Upper lobe of left lung (tissue), 6 donors: Measurements from ENCODE around the gene PIM2. TPM values are rescaled to one million over a fixed set of nuclear protein-coding genes. Genes with fewer than 3 reads are reported as not detected.

ENCODE experiments used
- ATAC-seq, 2 donors: fragments of 200-7000 bp; cut with Tn5 transposase; one replicate each; pipeline ENCODE4 v1.9.1; 2022; ENCODE audit warnings: mild to moderate bottlenecking in 2 of 2, moderate library complexity in 2 of 2; ENCODE audit not compliant: low FRiP score in 2 of 2
- DNase-seq, 2 donors: peaks; one replicate each; pipeline ENCODE4 v3.0.0-alpha.2; 2019 to 2020
- H3K27ac ChIP-seq, 4 donors: fragments of 200-600 bp; sonication (generic); one replicate each; pipeline ENCODE4 v1.5.1; 2016 to 2019
- H3K27me3 ChIP-seq, 4 donors: fragments of 200-600 bp; sonication (generic); one replicate each; pipeline ENCODE4 v1.5.1; 2017 to 2019
- H3K36me3 ChIP-seq, 4 donors: fragments of 200-600 bp; sonication (generic); one replicate each; pipeline ENCODE4 v1.5.1; 2016 to 2019
- H3K4me1 ChIP-seq, 4 donors: fragments of 200-600 bp; sonication (generic); one replicate each; pipeline ENCODE4 v1.5.1; 2018 to 2019
- H3K4me3 ChIP-seq, 4 donors: fragments of 200-600 bp; sonication (generic); one replicate each; pipeline ENCODE4 v1.5.1; 2017 to 2019; ENCODE audit warnings: mild to moderate bottlenecking in 2 of 4, moderate library complexity in 1 of 4
- H3K9me3 ChIP-seq, 4 donors: fragments of 200-600 bp; sonication (generic); one replicate each; pipeline ENCODE4 v1.5.1; 2018 to 2019
- CTCF ChIP-seq, 6 experiments: fragments of 450-650 bp in 4 of 6; fragments of 200-600 bp in 2 of 6; sonication (generic) in 2 of 6; IDR thresholded peaks; one replicate each; pipeline ENCODE4 v1.5.1; 2016 to 2019; ENCODE audit warnings: antibody characterized with exemption in 6 of 6
- EP300 ChIP-seq, 4 donors: sonication (generic); formaldehyde crosslinking; IDR thresholded peaks; one replicate each; pipeline ENCODE4 v1.5.1; 2017; ENCODE audit warnings: antibody characterized with exemption in 4 of 4, control low read depth in 2 of 4
- POLR2A ChIP-seq, 4 donors: fragments of 450-650 bp; IDR thresholded peaks; one replicate each; pipeline ENCODE4 v1.5.1; 2016 to 2017; ENCODE audit warnings: antibody characterized with exemption in 4 of 4, mild to moderate bottlenecking in 2 of 4
- POLR2AphosphoS5 ChIP-seq, 2 donors: sonication (generic); formaldehyde crosslinking; IDR thresholded peaks; one replicate each; pipeline ENCODE4 v1.5.1; 2017; ENCODE audit warnings: antibody characterized with exemption in 2 of 2
- WGBS, 2 donors: methylation state at CpG; one replicate each; pipeline ENCODE4 v1.1.5; 2017 to 2018; 5-methylcytosine and 5-hydroxymethylcytosine counted together
- total RNA-seq, 6 donors: library from RNA; depleted of rRNA in 4 of 6; stranded (reverse); fragments of >200 nt in 4 of 6; gene quantifications; one replicate each; pipeline versions ENCODE4 v1.1.0 to v1.2.1, GENCODE V29; 2016 to 2021
- donor health status: DM: no; HTN: no; CAD: no; lungs with moderate emphysema.
- donor health status: DM: no; HTN: yes; CAD: no; lungs with severe emphysema.

The PIM2 gene
- total RNA-seq, 6 donors from 2014 or later = 16.3 to 36.1 (median 26.2) TPM

GRCh38 chrX:48937054-48937907 lies 18.5 kb upstream of the PIM2 start:
- DNase-seq = peak; percentile 75 to 86
- Histone ChIP-seq H3K36me3 (peaks cover 0 to 32% (median 10%) of the 10 kb centered on the region in 4 donors), H3K9me3 (no peaks in the 10 kb centered on the region), H3K4me3 (no peak overlapping the region), H3K4me1 (peaks cover 12 to 41% (median 21%) of the 10 kb centered on the region in 4 donors), H3K27me3 (no peaks in the 10 kb centered on the region), H3K27ac (peak overlapping the region; percentile 78 to 85 (median 82))
- WGBS, 2 donors = 20 to 24% methylated on average over 1 to 9 of the region's 9 CpGs
- TF ChIP-seq EP300 (IDR thresholded peaks at IDR 0.05) = peak in 2 of 4 donors; percentile 39 to 87
- peak in 3 of 6 experiments; percentile 20 to 31 (median 23) for TF ChIP-seq CTCF (IDR thresholded peaks at IDR 0.05)
- TF ChIP-seq POLR2AphosphoS5 (IDR thresholded peaks at IDR 0.05) = peak; percentile 69 to 76
- peak in 1 of 4 donors; percentile 37 for TF ChIP-seq POLR2A (IDR thresholded peaks at IDR 0.05)
- peak; percentile 75 to 77 for ATAC-seq

GRCh38 chrX:48936429-48937053 lies 17.7 kb upstream of the PIM2 start:
- H3K4me1 ChIP-seq = peaks cover 12 to 41% (median 17%) of the 10 kb centered on the region in 4 donors
- no peak for ATAC-seq

GRCh38 chrX:48935301-48935670 lies 16.5 kb upstream of the PIM2 start:
- TF ChIP-seq CTCF (IDR thresholded peaks at IDR 0.05) (no peak), EP300 (IDR thresholded peaks at IDR 0.05) (no peak), POLR2A (IDR thresholded peaks at IDR 0.05) (no peak), POLR2AphosphoS5 (IDR thresholded peaks at IDR 0.05) (no peak)
- Histone ChIP-seq H3K4me1 (peaks cover 12 to 28% (median 16%) of the 10 kb centered on the region in 4 donors), H3K36me3 (peaks cover 0 to 37% (median 13%) of the 10 kb centered on the region in 4 donors), H3K27ac (peak overlapping the region in 2 of 4 donors; percentile 2 to 11), H3K27me3 (no peaks in the 10 kb centered on the region), H3K9me3 (no peaks in the 10 kb centered on the region), H3K4me3 (no peak overlapping the region)
- DNase-seq (no peak), ATAC-seq (no peak)
- 89 to 100% methylated on average over 1 of the region's 1 CpG for WGBS, 2 donors

More at GRCh38 chrX:48936429-48937053, 17.7 kb upstream of the PIM2 start:
- Histone ChIP-seq H3K4me3 (no peak overlapping the region), H3K9me3 (no peaks in the 10 kb centered on the region), H3K27ac (peak overlapping the region; percentile 78 to 85 (median 82)), H3K36me3 (peaks cover 0 to 35% (median 12%) of the 10 kb centered on the region in 4 donors), H3K27me3 (no peaks in the 10 kb centered on the region)
- no peak for TF ChIP-seq POLR2AphosphoS5 (IDR thresholded peaks at IDR 0.05)
- no peak for TF ChIP-seq POLR2A (IDR thresholded peaks at IDR 0.05)
- TF ChIP-seq EP300 (IDR thresholded peaks at IDR 0.05) = no peak
- TF ChIP-seq CTCF (IDR thresholded peaks at IDR 0.05) = no peak
- no peak for DNase-seq
- WGBS, 2 donors = 91 to 94% methylated on average over 2 to 8 of the region's 8 CpGs

GRCh38 chrX:48934581-48935300 lies 15.9 kb upstream of the PIM2 start:
- no peak for DNase-seq
- Histone ChIP-seq H3K36me3 (peaks cover 0 to 40% (median 13%) of the 10 kb centered on the region in 4 donors), H3K9me3 (no peaks in the 10 kb centered on the region), H3K27ac (peak overlapping the region in 2 of 4 donors; percentile 2 to 11), H3K4me1 (peaks cover 12 to 27% (median 16%) of the 10 kb centered on the region in 4 donors), H3K4me3 (no peak overlapping the region), H3K27me3 (no peaks in the 10 kb centered on the region)
- TF ChIP-seq POLR2AphosphoS5 (IDR thresholded peaks at IDR 0.05) = no peak
- no peak for ATAC-seq
- 69 to 71% methylated on average over 1 to 7 of the region's 7 CpGs for WGBS, 2 donors

- Histone ChIP-seq H3K27me3 (no peaks in the 10 kb centered on the region), H3K9me3 (no peaks in the 10 kb centered on the region), H3K4me1 (peaks cover 8 to 23% (median 16%) of the 10 kb centered on the region in 4 donors), H3K4me3 (no peak overlapping the region), H3K27ac (no peak overlapping the region), H3K36me3 (peaks cover 0 to 42% (median 13%) of the 10 kb centered on the region in 4 donors)
- DNase-seq (no peak), ATAC-seq (no peak)
- TF ChIP-seq CTCF (IDR thresholded peaks at IDR 0.05) = no peak
- no peak for TF ChIP-seq POLR2AphosphoS5 (IDR thresholded peaks at IDR 0.05)
- no peak for TF ChIP-seq POLR2A (IDR thresholded peaks at IDR 0.05)
- TF ChIP-seq EP300 (IDR thresholded peaks at IDR 0.05) = no peak
- 87 to 97% methylated on average over 2 of the region's 2 CpGs for WGBS, 2 donors
Observed at GRCh38 chrX:48933757-48934156, 14.9 kb upstream of the PIM2 start.
